CD4-positive, alpha-beta T cell (primary cell): ENCODE data around the gene LTBP2. TPM values are rescaled to one million over a fixed set of nuclear protein-coding genes. Genes with fewer than 3 reads are reported as not detected.

Experiments
- ATAC-seq: fragments of 200-7000 bp; cut with Tn5 transposase; one replicate; pipeline ENCODE4 v1.10.0; 2022; ENCODE audit warnings: mild to moderate bottlenecking; ENCODE audit not compliant: poor library complexity
- CTCF ChIA-PET: fragments of 350-600 bp; sonication (Branson Sonifier 250); formaldehyde crosslinking; loops from one replicate; lab custom pipeline; 2021; ENCODE audit warnings: antibody characterized with exemption, inconsistent platforms; lab: Charles Lee
- POLR2A ChIA-PET: fragments of 350-600 bp; sonication (Branson Sonifier 250); formaldehyde crosslinking; loops from one replicate; lab custom pipeline; 2021; ENCODE audit warnings: antibody characterized with exemption, inconsistent platforms; lab: Charles Lee
- DNase-seq, 14 experiments: peaks; one replicate each; pipeline ENCODE4 v3.0.0-alpha.2; 2013 to 2020; ENCODE audit warnings: mixed read lengths in 2 of 14
- H3K27ac ChIP-seq, 2 donors: one replicate each; pipeline versions ENCODE4 v1.5.1 to v1.7.0; 2013; ENCODE audit warnings: low read length in 2 of 2, low read depth in 1 of 2, mild to moderate bottlenecking in 1 of 2
- H3K27me3 ChIP-seq, 2 experiments: 1 replicate in 1 of 2; 2 replicates in 1 of 2; pipeline versions ENCODE4 v1.6.1 to v1.7.0; 2013; ENCODE audit warnings: low read length in 2 of 2, control low read depth in 1 of 2, mild to moderate bottlenecking in 1 of 2, moderate library complexity in 1 of 2; ENCODE audit not compliant: insufficient read depth in 2 of 2, control insufficient read depth in 1 of 2
- H3K36me3 ChIP-seq: one replicate; pipeline ENCODE4 v1.6.1; 2013; ENCODE audit warnings: low read length, control low read depth; ENCODE audit not compliant: insufficient read depth
- H3K4me1 ChIP-seq: one replicate; pipeline ENCODE4 v1.6.1; 2013; ENCODE audit warnings: low read length, control low read depth; ENCODE audit not compliant: insufficient read depth
- H3K4me3 ChIP-seq: one replicate; pipeline ENCODE4 v1.5.1; 2013; ENCODE audit warnings: mild to moderate bottlenecking, low read length, moderate library complexity
- H3K9me3 ChIP-seq, 2 experiments: 1 replicate in 1 of 2; 2 replicates in 1 of 2; pipeline versions ENCODE4 v1.6.1 to v1.7.0; 2013; ENCODE audit warnings: low read length in 2 of 2, mild to moderate bottlenecking in 2 of 2, control low read depth in 1 of 2, moderate library complexity in 1 of 2; ENCODE audit not compliant: control insufficient read depth in 1 of 2, insufficient read depth in 1 of 2
- H3K27ac Mint-ChIP-seq: one replicate; pipeline ENCODE4 v1.8.0; 2020; ENCODE audit warnings: mixed read lengths
- H3K27me3 Mint-ChIP-seq: one replicate; pipeline ENCODE4 v1.8.0; 2021; ENCODE audit warnings: mixed read lengths
- H3K36me3 Mint-ChIP-seq: one replicate; pipeline ENCODE4 v1.8.0; 2021; ENCODE audit warnings: low read depth, mixed read lengths
- H3K4me1 Mint-ChIP-seq: one replicate; pipeline ENCODE4 v1.8.0; 2021; ENCODE audit warnings: low read depth, mixed read lengths
- H3K4me3 Mint-ChIP-seq: one replicate; pipeline ENCODE4 v1.8.0; 2020; ENCODE audit warnings: mild to moderate bottlenecking, mixed read lengths
- H3K9me3 Mint-ChIP-seq: one replicate; pipeline ENCODE4 v1.8.0; 2020; ENCODE audit warnings: mixed read lengths
- CTCF ChIP-seq: fragments of 200-600 bp; IDR thresholded peaks from one replicate; pipeline ENCODE4 v1.8.0; 2022; ENCODE audit warnings: antibody characterized with exemption, mild to moderate bottlenecking
- intact Hi-C, 2 experiments: fragments of 100-400 bp; cut with DNase I in 1 of 2; cut with micrococcal nuclease in 1 of 2; formaldehyde crosslinking; loops; one replicate each; pipeline versions ENCODE4 v1.15.1 to v1.9.0; 2023 to 2025; cut with DNase I, micrococcal nuclease
- total RNA-seq, 174 experiments: library from RNA in 2 of 174; stranded (reverse) in 2 of 174; gene quantifications; one replicate each; pipeline ENCODE4 v1.2.3 and lab custom pipeline; 2021 to 2026

The LTBP2 gene
- total RNA-seq, 2 experiments from 2014 or later, result 0.45 to 0.47 TPM

GRCh38 chr14:74486164-74486563 is 125.9 kb downstream of the LTBP2 start:
- Histone ChIP-seq H3K4me3 (no peak overlapping the region), H3K27me3 (no peaks in the 10 kb centered on the region), H3K9me3 (no peaks in the 10 kb centered on the region), H3K36me3 (peaks cover 28% of the 10 kb centered on the region), H3K27ac (no peak overlapping the region), H3K4me1 (no peaks in the 10 kb centered on the region)
- H3K4me1 Mint-ChIP-seq, result peaks cover 15% of the 10 kb centered on the region
- no peaks in the 10 kb centered on the region for H3K27me3 Mint-ChIP-seq
- no peaks in the 10 kb centered on the region for H3K9me3 Mint-ChIP-seq
- POLR2A ChIA-PET, result no interaction called here
- no peak for TF ChIP-seq CTCF
- DNase-seq (no peak), ATAC-seq (no peak)
- peaks cover 44% of the 10 kb centered on the region for H3K36me3 Mint-ChIP-seq
- CTCF ChIA-PET, result no interaction called here
- H3K27ac Mint-ChIP-seq, result no peak overlapping the region
- intact Hi-C loops, result no loop called here
- no peak overlapping the region for H3K4me3 Mint-ChIP-seq

- no peak for TF ChIP-seq CTCF
- no peak overlapping the region for H3K27ac ChIP-seq
- no peak for ATAC-seq
- no peak overlapping the region for H3K27ac Mint-ChIP-seq
- no peaks in the 10 kb centered on the region for H3K9me3 ChIP-seq
- no peak overlapping the region for H3K4me3 ChIP-seq
- no peaks in the 10 kb centered on the region for H3K4me1 Mint-ChIP-seq
- no peak for DNase-seq
- POLR2A ChIA-PET, result no interaction called here
- peaks cover 46% of the 10 kb centered on the region for H3K36me3 ChIP-seq
- H3K4me1 ChIP-seq, result no peaks in the 10 kb centered on the region
- no peaks in the 10 kb centered on the region for H3K27me3 ChIP-seq
- no peak overlapping the region for H3K4me3 Mint-ChIP-seq
- H3K36me3 Mint-ChIP-seq, result peaks cover 69% of the 10 kb centered on the region
- no peaks in the 10 kb centered on the region for H3K9me3 Mint-ChIP-seq
- intact Hi-C loops, result no loop called here
- H3K27me3 Mint-ChIP-seq, result no peaks in the 10 kb centered on the region
- CTCF ChIA-PET, result no interaction called here
Measured at GRCh38 chr14:74483321-74483720, 128.7 kb downstream of the LTBP2 start.

DNA sequence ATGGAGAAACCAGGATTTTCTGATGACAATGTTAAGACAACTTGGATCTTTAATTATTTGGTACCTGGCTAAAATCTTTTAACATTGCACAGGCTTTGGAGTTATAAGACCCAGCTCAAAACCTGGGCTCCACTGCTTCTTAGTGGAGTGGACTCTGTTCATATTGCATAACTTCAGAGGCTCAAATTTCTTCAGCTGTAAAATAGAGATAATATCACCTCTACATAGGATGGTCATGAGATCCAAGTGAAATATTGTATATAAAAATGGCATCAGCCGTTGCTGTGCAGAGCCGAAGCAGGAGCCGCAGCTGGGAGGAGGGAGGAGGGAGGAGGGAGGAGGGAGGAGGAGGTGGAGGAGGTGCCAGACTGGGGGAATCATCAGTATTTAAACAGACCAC is 129.5 kb downstream of the LTBP2 start:
- no peaks in the 10 kb centered on the region for H3K9me3 Mint-ChIP-seq
- H3K36me3 ChIP-seq, result peaks cover 46% of the 10 kb centered on the region
- CTCF ChIA-PET, result no interaction called here

More for the DNA sequence above, 129.5 kb downstream of the LTBP2 start:
- intact Hi-C loops, result no loop called here
- Mint-ChIP-seq H3K36me3 (peaks cover 69% of the 10 kb centered on the region), H3K27me3 (no peaks in the 10 kb centered on the region), H3K4me3 (no peak overlapping the region), H3K27ac (no peak overlapping the region), H3K4me1 (no peaks in the 10 kb centered on the region)
- ATAC-seq (no peak), DNase-seq (no peak)
- no peak for TF ChIP-seq CTCF
- Histone ChIP-seq H3K27me3 (no peaks in the 10 kb centered on the region), H3K4me3 (no peak overlapping the region), H3K27ac (no peak overlapping the region), H3K9me3 (no peaks in the 10 kb centered on the region), H3K4me1 (no peaks in the 10 kb centered on the region)
- POLR2A ChIA-PET, result no interaction called here
